ENCODE results near the gene NACC2. TPM values are rescaled to one million over a fixed set of nuclear protein-coding genes. Genes with fewer than 3 reads are reported as not detected.

Gene NACC2
- total and polyA plus RNA-seq, 10 of the 15 experiments (the other 5 are each of a cell fraction or from before 2014, with no cell fraction given), result 0.66 to 14.7 (median 3.5) TPM

DNA sequence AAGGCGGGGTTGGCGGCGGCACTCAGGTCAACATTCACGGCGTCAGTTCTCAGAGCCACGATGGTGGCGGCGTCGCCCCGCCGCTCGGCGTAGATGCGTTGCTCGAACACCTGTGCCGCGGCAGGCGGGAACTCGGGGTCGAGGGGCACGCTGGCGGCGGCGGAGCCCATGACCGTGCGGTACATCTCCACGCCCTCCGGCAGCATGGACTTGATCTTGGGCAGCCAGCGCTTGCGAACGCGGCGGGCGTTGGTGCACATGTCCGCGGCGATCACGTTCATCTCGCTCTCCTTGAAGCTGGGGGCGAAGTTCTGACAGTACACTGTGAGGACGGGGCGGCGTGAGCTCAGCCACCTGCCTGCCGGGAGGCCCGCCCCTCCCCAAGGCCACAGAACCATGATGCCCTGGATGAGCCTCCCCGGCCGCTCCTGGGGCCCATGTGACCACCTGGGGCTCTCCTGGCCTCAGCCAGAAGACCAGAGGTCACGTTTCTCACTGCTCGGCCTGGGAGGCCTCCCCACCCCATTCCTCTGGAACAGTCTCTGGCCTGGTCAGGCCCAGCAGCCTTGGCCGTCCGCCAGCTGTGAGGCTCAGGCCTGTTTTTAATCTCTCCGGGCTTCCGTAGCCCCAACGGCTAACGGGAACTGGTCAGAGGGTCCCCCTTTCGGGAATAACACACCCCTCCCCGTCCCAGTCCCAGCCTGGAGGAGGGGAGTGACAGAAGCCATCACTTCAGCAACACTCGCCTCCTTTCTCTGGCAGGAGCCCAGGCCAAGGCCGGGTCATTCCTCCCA, 83.2 kb downstream of the NACC2 start:
- no TSS peak for BruUV-seq (replicated peaks)
- FAIRE-seq, result no peak
- no peak overlapping the region for H2AFZ ChIP-seq (ENCODE audit: control insufficient read depth, low read depth, low read length)
- in situ Hi-C loops (cut with MboI) (no loop called here), intact Hi-C loops (cut with micrococcal nuclease; ENCODE audit: unreplicated experiment) (no loop called here)
- no peaks in the 10 kb centered on the region for H3K79me2 ChIP-seq (ENCODE audit: control insufficient read depth, insufficient read depth, low read length)
- ChIA-PET RAD21 (ENCODE audit: unreplicated experiment) (no interaction called here), SMC1A (ENCODE audit: uncharacterized antibody, unreplicated experiment) (no interaction called here), CTCF (no interaction called here), POLR2A (no interaction called here)
- WGBS (ENCODE audit: insufficient coverage, insufficient replicate concordance, low lambda C conversion rate, missing lambda C conversion rate), result 74% methylated on average over 40 of the region's 59 CpGs
- no peak overlapping the region for H3K4me2 ChIP-seq (ENCODE audit: control insufficient read depth, insufficient read depth)
- peaks cover 0 to 11% of the 10 kb centered on the region in 2 experiments; a peak in 2 of 4 replicates for H3K36me3 ChIP-seq (ENCODE audit: control insufficient read depth in 2 of 2, insufficient read depth in 2 of 2, low read length in 1 of 2)
- no peaks in the 10 kb centered on the region; the same call in 2 of the 3 replicates for H3K9me3 ChIP-seq (replicated peaks; ENCODE audit: control insufficient read depth, insufficient read depth, low read length)
- H4K20me1 ChIP-seq (ENCODE audit: control insufficient read depth, insufficient read depth), result no peaks in the 10 kb centered on the region
- no peak for ATAC-seq
- H3K9ac ChIP-seq (ENCODE audit: control insufficient read depth, insufficient read depth, low read length), result no peak overlapping the region
- H3K27ac ChIP-seq (ENCODE audit: control insufficient read depth, insufficient read depth), result no peak overlapping the region
- H3K4me3 ChIP-seq, result no peak overlapping the region
- DNase-seq (ENCODE audit: low read depth, low spot score), result no peak
- no peaks in the 10 kb centered on the region for H3K27me3 ChIP-seq (replicated peaks in 1 of 2; ENCODE audit: control insufficient read depth in 2 of 2, insufficient read depth in 2 of 2, low read length in 1 of 2)
- H3K4me1 ChIP-seq (ENCODE audit: control insufficient read depth, insufficient read depth, low read length), result no peaks in the 10 kb centered on the region
- no peak for TF ChIP-seq NFXL1 (IDR thresholded peaks at IDR 0.05; ENCODE audit: borderline replicate concordance)
- TF ChIP-seq HDAC6 (IDR thresholded peaks at IDR 0.05; ENCODE audit: unreplicated experiment), result no peak
- TF ChIP-seq HDAC2 (IDR thresholded peaks at IDR 0.05), result no peak
- TF ChIP-seq FOXM1 (IDR thresholded peaks at IDR 0.05; ENCODE audit: low read depth, low read length), result no peak
- TF ChIP-seq, protein P1, sequence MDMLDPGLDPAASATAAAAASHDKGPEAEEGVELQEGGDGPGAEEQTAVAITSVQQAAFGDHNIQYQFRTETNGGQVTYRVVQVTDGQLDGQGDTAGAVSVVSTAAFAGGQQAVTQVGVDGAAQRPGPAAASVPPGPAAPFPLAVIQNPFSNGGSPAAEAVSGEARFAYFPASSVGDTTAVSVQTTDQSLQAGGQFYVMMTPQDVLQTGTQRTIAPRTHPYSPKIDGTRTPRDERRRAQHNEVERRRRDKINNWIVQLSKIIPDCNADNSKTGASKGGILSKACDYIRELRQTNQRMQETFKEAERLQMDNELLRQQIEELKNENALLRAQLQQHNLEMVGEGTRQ (IDR thresholded peaks at IDR 0.05; ENCODE audit: borderline replicate concordance, low read depth, low read length), result no peak
- no peak for TF ChIP-seq NRF1 (conservative IDR thresholded peaks at IDR 0.05; ENCODE audit: low read depth, low read length)
- TF ChIP-seq, protein P2, sequence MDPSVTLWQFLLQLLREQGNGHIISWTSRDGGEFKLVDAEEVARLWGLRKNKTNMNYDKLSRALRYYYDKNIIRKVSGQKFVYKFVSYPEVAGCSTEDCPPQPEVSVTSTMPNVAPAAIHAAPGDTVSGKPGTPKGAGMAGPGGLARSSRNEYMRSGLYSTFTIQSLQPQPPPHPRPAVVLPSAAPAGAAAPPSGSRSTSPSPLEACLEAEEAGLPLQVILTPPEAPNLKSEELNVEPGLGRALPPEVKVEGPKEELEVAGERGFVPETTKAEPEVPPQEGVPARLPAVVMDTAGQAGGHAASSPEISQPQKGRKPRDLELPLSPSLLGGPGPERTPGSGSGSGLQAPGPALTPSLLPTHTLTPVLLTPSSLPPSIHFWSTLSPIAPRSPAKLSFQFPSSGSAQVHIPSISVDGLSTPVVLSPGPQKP (IDR thresholded peaks at IDR 0.05; ENCODE audit: low read depth, low read length), result no peak
- TF ChIP-seq SUPT20H (IDR thresholded peaks at IDR 0.05; ENCODE audit: borderline replicate concordance, control insufficient read depth, low read depth, low read length), result no peak
- no peak for TF ChIP-seq IKZF1 (conservative IDR thresholded peaks at IDR 0.05)
- no peak for TF ChIP-seq ZNF217 (IDR thresholded peaks at IDR 0.05)
- TF ChIP-seq BCL11A (IDR thresholded peaks at IDR 0.05; ENCODE audit: low read depth, low read length), result no peak
- TF ChIP-seq WRNIP1 (IDR thresholded peaks at IDR 0.05; ENCODE audit: borderline replicate concordance, low read depth, low read length), result no peak
- TF ChIP-seq NR2C2 (IDR thresholded peaks at IDR 0.05; ENCODE audit: borderline replicate concordance, control insufficient read depth, insufficient read length, low read depth), result no peak
- TF ChIP-seq PAX8 (IDR thresholded peaks at IDR 0.05), result no peak
- TF ChIP-seq, protein P3, sequence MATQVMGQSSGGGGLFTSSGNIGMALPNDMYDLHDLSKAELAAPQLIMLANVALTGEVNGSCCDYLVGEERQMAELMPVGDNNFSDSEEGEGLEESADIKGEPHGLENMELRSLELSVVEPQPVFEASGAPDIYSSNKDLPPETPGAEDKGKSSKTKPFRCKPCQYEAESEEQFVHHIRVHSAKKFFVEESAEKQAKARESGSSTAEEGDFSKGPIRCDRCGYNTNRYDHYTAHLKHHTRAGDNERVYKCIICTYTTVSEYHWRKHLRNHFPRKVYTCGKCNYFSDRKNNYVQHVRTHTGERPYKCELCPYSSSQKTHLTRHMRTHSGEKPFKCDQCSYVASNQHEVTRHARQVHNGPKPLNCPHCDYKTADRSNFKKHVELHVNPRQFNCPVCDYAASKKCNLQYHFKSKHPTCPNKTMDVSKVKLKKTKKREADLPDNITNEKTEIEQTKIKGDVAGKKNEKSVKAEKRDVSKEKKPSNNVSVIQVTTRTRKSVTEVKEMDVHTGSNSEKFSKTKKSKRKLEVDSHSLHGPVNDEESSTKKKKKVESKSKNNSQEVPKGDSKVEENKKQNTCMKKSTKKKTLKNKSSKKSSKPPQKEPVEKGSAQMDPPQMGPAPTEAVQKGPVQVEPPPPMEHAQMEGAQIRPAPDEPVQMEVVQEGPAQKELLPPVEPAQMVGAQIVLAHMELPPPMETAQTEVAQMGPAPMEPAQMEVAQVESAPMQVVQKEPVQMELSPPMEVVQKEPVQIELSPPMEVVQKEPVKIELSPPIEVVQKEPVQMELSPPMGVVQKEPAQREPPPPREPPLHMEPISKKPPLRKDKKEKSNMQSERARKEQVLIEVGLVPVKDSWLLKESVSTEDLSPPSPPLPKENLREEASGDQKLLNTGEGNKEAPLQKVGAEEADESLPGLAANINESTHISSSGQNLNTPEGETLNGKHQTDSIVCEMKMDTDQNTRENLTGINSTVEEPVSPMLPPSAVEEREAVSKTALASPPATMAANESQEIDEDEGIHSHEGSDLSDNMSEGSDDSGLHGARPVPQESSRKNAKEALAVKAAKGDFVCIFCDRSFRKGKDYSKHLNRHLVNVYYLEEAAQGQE (IDR thresholded peaks at IDR 0.05; ENCODE audit: low read depth, low read length), result no peak
- TF ChIP-seq, protein P4, sequence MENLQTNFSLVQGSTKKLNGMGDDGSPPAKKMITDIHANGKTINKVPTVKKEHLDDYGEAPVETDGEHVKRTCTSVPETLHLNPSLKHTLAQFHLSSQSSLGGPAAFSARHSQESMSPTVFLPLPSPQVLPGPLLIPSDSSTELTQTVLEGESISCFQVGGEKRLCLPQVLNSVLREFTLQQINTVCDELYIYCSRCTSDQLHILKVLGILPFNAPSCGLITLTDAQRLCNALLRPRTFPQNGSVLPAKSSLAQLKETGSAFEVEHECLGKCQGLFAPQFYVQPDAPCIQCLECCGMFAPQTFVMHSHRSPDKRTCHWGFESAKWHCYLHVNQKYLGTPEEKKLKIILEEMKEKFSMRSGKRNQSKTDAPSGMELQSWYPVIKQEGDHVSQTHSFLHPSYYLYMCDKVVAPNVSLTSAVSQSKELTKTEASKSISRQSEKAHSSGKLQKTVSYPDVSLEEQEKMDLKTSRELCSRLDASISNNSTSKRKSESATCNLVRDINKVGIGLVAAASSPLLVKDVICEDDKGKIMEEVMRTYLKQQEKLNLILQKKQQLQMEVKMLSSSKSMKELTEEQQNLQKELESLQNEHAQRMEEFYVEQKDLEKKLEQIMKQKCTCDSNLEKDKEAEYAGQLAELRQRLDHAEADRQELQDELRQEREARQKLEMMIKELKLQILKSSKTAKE (IDR thresholded peaks at IDR 0.05; ENCODE audit: low read depth, poor library complexity, severe bottlenecking), result no peak
- no peak for TF ChIP-seq SMAD1 (IDR thresholded peaks at IDR 0.05; ENCODE audit: low read depth, partially characterized antibody)

Measured in GM12878 (cell line).